Smooth muscle cell of the umbilical artery (primary cell): Measurements from ENCODE around the gene OR2M2. TPM values are rescaled to one million over a fixed set of nuclear protein-coding genes. Genes with fewer than 3 reads are reported as not detected.

Experiments
- total RNA-seq: library from RNA; depleted of rRNA; stranded (reverse); fragments of >200 nt; gene quantifications from 2 replicates; pipeline ENCODE4 v1.2.3, GENCODE V29; 2014

The OR2M2 gene
- total RNA-seq: not detected in 2 replicates

GRCh38 chr1:248174521-248174920 lies at the start of gene OR2M2:
OR2M2 (plus strand) TSS chr1:248174821; CDS start chr1:248179986, 5,165 bp downstream.

GRCh38 chr1:248144513-248145198 lies 30.0 kb upstream of the OR2M2 start, which contains the start of gene OR2M5:
OR2M5 (plus strand) TSS chr1:248145148; CDS start chr1:248145148, 0 bp downstream.

GRCh38 chr1:248196965-248197364 lies 22.3 kb downstream of the OR2M2 start, which contains the start of gene OR2M3:
OR2M3 (plus strand) TSS chr1:248197265; CDS start chr1:248203068, 5,803 bp downstream.

Other genes with a start within 250 kb of the OR2M2 start
- not detected in 2 replicates for gene OR2AJ1, start 249.9 kb upstream of the OR2M2 start, total RNA-seq
- not detected in 2 replicates for gene OR2L8, start 226.0 kb upstream of the OR2M2 start, total RNA-seq
- gene OR2AK2, start 209.6 kb upstream of the OR2M2 start, total RNA-seq: not detected in 2 replicates
- gene OR2L5, start 161.2 kb upstream of the OR2M2 start, total RNA-seq: not detected in 2 replicates
- gene OR2L2, start 144.8 kb upstream of the OR2M2 start, total RNA-seq: not detected in 2 replicates
- gene OR2L3, start 128.0 kb upstream of the OR2M2 start, total RNA-seq: not detected in 2 replicates
- gene OR2L13, start 79.6 kb upstream of the OR2M2 start, total RNA-seq: not detected in 2 replicates
- not detected in 2 replicates for gene OR2M5, start 29.7 kb upstream of the OR2M2 start, total RNA-seq
- gene OR2M3, start 22.4 kb downstream of the OR2M2 start, total RNA-seq: not detected in 2 replicates
- not detected in 2 replicates for gene OR2M4, start 56.6 kb downstream of the OR2M2 start, total RNA-seq
- not detected in 2 replicates for gene OR2T33, start 103.2 kb downstream of the OR2M2 start, total RNA-seq
- not detected in 2 replicates for gene OR2T12, start 128.6 kb downstream of the OR2M2 start, total RNA-seq
- gene OR2M7, start 149.7 kb downstream of the OR2M2 start, total RNA-seq: not detected in 2 replicates
- not detected in 2 replicates for gene OR14C36, start 174.0 kb downstream of the OR2M2 start, total RNA-seq
- not detected in 2 replicates for gene OR2T4, start 186.8 kb downstream of the OR2M2 start, total RNA-seq
- not detected in 2 replicates for gene OR2T6, start 200.9 kb downstream of the OR2M2 start, total RNA-seq
- gene OR2T1, start 228.2 kb downstream of the OR2M2 start, total RNA-seq: not detected in 2 replicates